ENCODE data around the gene KMT2B.

KMT2B gene

DNA sequence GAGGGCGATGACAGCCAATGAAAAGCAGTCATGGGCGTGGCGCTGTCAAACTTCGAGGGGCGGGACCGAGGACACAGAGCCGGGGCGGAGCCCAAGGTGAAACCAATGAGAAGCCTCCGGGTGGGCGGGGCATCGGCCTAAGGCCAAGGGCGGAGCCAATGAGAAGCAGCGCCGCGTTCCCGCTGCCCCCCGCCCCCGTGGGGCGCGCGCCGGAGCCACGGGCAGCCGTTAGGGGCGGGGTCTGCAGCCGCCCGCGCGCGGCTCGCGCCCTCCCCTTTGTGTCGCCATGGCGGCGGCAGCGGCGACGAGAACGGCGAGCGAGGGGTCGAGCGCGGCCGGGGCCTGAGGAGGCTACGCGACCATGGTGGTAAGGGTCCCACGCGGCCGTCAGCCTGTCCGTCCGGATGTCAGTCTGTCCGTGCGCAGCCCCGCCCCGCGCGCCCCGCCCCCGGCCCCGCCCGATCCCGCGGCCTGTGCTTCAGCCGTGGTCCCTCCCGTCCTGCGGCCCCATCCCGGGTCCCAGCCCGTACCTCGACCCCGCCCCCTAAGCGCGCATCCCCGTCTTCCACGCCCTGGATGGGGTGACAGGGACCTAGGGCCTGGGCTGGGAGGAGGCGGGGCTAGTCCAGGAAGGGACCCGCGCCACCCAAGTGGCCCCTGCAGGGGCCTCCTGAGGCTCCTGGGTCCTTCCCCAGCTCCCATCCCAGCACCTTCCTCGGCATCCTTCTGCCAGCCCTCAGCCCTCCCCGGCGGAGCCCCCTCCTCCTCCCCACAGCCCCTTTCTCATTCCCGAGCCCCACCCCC, 57.7 kb downstream of the KMT2B start, which contains the start of gene ARHGAP33:
Gene ARHGAP33, plus strand, starts transcription at position 267 of the 804 bp plus-strand sequence. Its CDS starts 95 bp downstream, at position 362.
- DNase-seq (ENCODE audit: low spot score) = peak; percentile 99

DNA sequence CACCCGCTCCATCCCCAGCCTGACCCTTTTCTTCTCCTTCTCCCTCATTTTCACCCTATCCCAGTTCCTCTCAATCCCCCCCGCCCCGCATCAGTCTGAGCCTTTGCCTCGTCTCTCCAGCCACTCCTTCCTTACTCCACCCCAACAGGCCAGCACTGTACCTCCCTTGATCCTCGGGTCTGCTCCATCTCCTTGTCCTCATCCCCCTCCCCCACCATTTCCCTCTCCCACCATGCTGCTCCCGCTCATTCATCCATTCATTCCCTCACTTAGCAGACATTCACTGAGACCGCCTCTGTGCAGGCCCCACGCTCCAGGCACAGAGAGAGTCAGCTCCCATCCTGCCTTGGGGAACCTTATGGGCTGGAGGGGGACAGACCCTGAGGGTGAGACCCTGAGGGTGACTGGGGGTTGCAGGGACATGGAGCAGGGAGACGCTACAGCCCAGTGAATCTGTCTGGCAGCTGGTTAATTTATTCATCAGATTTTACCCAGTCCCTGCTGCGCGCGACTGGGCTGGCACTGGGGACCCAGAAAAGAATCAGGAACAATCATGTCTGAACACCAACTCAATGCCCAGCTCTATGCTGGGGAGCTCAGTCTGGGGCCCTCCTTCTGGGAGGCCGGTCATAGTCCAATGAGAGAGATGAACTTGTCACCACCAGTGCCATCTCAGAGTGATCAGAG, 58.4 kb downstream of the KMT2B start:
- ATAC-seq (ENCODE audit: low read depth) = no peak
- peaks cover 3% of the 10 kb centered on the region for H3K4me1 ChIP-seq (ENCODE audit: insufficient read depth, poor library complexity, severe bottlenecking)
- H3K36me3 ChIP-seq (ENCODE audit: low read depth) = no peaks in the 10 kb centered on the region
- no peak overlapping the region for H3K27ac ChIP-seq (ENCODE audit: poor library complexity, severe bottlenecking)
- H3K4me3 ChIP-seq (ENCODE audit: severe bottlenecking) = peak overlapping the region; percentile 63
- DNase-seq (ENCODE audit: low spot score) = peak; percentile 37
- no peaks in the 10 kb centered on the region for H3K27me3 ChIP-seq (ENCODE audit: insufficient read depth, poor library complexity, severe bottlenecking)
- TF ChIP-seq, protein P1, sequence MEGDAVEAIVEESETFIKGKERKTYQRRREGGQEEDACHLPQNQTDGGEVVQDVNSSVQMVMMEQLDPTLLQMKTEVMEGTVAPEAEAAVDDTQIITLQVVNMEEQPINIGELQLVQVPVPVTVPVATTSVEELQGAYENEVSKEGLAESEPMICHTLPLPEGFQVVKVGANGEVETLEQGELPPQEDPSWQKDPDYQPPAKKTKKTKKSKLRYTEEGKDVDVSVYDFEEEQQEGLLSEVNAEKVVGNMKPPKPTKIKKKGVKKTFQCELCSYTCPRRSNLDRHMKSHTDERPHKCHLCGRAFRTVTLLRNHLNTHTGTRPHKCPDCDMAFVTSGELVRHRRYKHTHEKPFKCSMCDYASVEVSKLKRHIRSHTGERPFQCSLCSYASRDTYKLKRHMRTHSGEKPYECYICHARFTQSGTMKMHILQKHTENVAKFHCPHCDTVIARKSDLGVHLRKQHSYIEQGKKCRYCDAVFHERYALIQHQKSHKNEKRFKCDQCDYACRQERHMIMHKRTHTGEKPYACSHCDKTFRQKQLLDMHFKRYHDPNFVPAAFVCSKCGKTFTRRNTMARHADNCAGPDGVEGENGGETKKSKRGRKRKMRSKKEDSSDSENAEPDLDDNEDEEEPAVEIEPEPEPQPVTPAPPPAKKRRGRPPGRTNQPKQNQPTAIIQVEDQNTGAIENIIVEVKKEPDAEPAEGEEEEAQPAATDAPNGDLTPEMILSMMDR (IDR thresholded peaks at IDR 0.05; ENCODE audit: poor library complexity, severe bottlenecking) = no peak
- no peaks in the 10 kb centered on the region for H3K9me3 ChIP-seq (ENCODE audit: severe bottlenecking)

More for the DNA sequence above, 57.7 kb downstream of the KMT2B start, which contains the start of gene ARHGAP33:
- TF ChIP-seq, protein P1 (IDR thresholded peaks at IDR 0.05; ENCODE audit: poor library complexity, severe bottlenecking) = no peak
- peak; percentile 89 for ATAC-seq (ENCODE audit: low read depth)
- H3K36me3 ChIP-seq (ENCODE audit: low read depth) = no peaks in the 10 kb centered on the region
- peaks cover 2% of the 10 kb centered on the region for H3K9me3 ChIP-seq (ENCODE audit: severe bottlenecking)
- peak within 1 kb of the TSS; percentile 9 for H3K27ac ChIP-seq (ENCODE audit: poor library complexity, severe bottlenecking)
- no peaks in the 10 kb centered on the region for H3K27me3 ChIP-seq (ENCODE audit: insufficient read depth, poor library complexity, severe bottlenecking)
- peak within 1 kb of the TSS; percentile 63 for H3K4me3 ChIP-seq (ENCODE audit: severe bottlenecking)
- H3K4me1 ChIP-seq (ENCODE audit: insufficient read depth, poor library complexity, severe bottlenecking) = peaks cover 3% of the 10 kb centered on the region

DNA sequence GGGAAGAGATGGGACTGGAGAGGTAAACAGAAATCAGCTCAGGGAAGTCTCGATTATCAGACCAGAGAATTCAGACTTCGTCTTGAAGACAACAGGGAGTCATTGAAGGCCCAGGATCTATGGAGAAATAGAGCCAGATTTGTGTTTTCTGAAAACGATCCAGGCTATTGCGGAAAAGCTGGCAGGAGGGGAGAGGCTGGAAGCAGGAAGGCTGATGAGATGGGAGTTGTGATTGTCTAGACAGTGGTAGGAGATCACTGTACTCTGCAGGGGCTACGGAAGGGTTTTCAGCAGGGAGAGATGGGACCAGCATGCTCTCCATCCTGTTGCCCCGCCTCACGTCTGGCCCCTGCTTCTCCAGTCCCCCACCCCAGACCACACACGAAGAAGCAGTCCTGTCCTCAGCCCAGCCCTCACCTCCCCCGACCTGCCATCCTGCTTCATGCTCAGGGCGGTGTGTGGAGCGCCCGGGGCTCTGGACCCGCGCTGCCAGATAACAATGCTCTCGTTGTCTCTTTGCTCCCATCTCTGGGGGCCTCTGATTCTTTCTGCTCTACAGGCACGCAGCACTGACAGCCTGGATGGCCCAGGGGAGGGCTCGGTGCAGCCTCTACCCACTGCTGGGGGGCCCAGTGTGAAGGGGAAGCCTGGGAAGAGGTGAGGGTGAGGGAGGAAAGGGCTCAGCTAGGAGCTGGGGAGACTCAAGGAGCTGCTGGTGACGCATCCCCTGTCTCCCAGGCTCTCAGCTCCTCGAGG, 59.5 kb downstream of the KMT2B start:
- H3K27ac ChIP-seq (ENCODE audit: poor library complexity, severe bottlenecking) = no peak overlapping the region
- no peaks in the 10 kb centered on the region for H3K36me3 ChIP-seq (ENCODE audit: low read depth)
- DNase-seq (ENCODE audit: low spot score) (peak; percentile 50), ATAC-seq (ENCODE audit: low read depth) (no peak)
- H3K4me1 ChIP-seq (ENCODE audit: insufficient read depth, poor library complexity, severe bottlenecking) = peaks cover 3% of the 10 kb centered on the region
- no peaks in the 10 kb centered on the region for H3K27me3 ChIP-seq (ENCODE audit: insufficient read depth, poor library complexity, severe bottlenecking)
- no peaks in the 10 kb centered on the region for H3K9me3 ChIP-seq (ENCODE audit: severe bottlenecking)
- no peak overlapping the region for H3K4me3 ChIP-seq (ENCODE audit: severe bottlenecking)
- TF ChIP-seq, protein P1 (IDR thresholded peaks at IDR 0.05; ENCODE audit: poor library complexity, severe bottlenecking) = no peak

DNA sequence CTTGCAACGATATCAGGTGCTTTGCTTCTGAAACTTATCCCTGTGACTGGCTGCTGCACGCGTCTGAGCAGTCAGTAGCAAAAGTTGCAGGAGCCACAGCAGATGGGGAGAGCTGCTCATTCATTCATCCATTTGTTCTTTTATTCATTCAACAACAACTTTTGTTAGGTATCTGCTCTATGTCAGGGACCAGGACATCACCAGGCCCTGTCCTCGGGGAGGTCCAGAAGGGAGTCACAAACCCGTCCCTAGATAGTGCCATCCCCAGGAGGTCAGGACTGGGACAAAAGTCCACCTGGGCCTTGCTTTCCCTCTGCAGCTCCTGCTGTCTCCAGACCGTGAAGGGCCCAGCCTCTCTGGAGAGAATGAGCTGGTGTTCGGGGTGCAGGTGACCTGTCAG, 60.2 kb downstream of the KMT2B start:
- DNase-seq (ENCODE audit: low spot score) (no peak), ATAC-seq (ENCODE audit: low read depth) (no peak)
- Histone ChIP-seq H3K27me3 (ENCODE audit: insufficient read depth, poor library complexity, severe bottlenecking) (no peaks in the 10 kb centered on the region), H3K4me3 (ENCODE audit: severe bottlenecking) (no peak overlapping the region), H3K4me1 (ENCODE audit: insufficient read depth, poor library complexity, severe bottlenecking) (peaks cover 3% of the 10 kb centered on the region), H3K36me3 (ENCODE audit: low read depth) (no peaks in the 10 kb centered on the region), H3K27ac (ENCODE audit: poor library complexity, severe bottlenecking) (no peak overlapping the region), H3K9me3 (ENCODE audit: severe bottlenecking) (no peaks in the 10 kb centered on the region)
- TF ChIP-seq, protein P1 (IDR thresholded peaks at IDR 0.05; ENCODE audit: poor library complexity, severe bottlenecking) = no peak

Data from RWPE2 (cell line).